Cerebellar cortex (tissue), 1 donor: ENCODE results near the gene CFAP77.

Source experiments
- DNase-seq: peaks from one replicate; pipeline ENCODE4 v3.0.0-alpha.2; 2015; ENCODE audit warnings: low spot score

CFAP77 gene

GRCh38 chr9:132517815-132518550 is 108.0 kb downstream of the CFAP77 start:
- DNase-seq: no peak

DNA sequence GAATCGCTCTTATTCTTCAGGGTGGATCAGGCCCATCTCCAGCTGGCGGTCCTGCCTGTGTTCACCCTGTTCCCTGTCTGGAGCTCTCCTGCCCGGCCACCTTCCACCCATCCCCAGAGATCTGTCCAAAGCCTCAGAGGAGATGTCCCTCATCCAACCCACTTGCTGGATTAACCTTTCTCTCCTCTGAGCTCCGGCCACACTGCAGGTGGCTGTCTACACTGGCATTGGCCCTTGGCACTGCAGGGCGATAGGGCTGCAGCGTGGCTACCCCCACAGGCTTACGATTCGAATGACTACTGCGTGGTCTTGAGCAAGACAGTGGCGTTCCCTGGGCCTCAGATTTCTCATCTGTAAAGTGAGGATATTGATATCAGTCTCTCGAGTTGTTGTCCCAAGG is 108.6 kb downstream of the CFAP77 start:
- no peak for DNase-seq

DNA sequence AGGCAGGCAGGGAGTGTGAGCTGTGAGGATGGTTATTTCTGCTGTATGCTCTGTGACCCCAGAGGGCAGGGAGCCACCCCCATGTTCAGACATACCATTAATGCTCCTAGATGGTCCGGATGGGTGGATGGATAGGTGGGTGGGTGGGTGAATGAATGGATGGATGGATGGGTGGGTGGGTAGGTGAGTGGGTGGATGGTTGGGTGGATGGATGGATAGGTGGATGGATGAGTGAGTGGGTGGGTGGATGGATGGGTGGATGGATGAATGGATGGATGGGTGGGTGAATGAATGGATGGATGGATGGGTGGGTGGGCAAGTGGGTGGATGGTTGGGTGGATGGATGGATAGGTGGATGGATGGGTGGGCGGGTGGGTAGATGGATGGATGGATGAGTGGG is 109.0 kb downstream of the CFAP77 start:
- no peak for DNase-seq

DNA sequence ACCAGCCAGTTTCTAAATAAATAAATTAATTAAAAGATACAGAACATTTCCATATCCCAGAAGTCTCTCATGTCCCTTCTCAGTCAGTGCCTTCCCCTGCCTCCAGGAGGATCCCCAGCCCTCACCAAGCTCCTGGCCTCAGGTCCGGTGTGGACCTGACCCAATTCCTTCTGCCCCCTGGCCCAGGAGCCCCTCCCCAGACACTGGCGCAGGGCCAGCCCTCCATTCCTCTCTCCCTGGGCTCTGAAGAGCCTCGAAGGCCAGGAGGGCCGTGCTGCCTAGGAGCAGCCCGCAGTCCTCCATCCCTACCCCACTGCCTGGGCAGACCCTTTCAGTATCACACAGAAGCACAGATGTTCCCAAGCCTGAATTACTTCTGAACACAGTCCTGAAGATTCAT is 110.6 kb downstream of the CFAP77 start:
- DNase-seq: no peak

DNA sequence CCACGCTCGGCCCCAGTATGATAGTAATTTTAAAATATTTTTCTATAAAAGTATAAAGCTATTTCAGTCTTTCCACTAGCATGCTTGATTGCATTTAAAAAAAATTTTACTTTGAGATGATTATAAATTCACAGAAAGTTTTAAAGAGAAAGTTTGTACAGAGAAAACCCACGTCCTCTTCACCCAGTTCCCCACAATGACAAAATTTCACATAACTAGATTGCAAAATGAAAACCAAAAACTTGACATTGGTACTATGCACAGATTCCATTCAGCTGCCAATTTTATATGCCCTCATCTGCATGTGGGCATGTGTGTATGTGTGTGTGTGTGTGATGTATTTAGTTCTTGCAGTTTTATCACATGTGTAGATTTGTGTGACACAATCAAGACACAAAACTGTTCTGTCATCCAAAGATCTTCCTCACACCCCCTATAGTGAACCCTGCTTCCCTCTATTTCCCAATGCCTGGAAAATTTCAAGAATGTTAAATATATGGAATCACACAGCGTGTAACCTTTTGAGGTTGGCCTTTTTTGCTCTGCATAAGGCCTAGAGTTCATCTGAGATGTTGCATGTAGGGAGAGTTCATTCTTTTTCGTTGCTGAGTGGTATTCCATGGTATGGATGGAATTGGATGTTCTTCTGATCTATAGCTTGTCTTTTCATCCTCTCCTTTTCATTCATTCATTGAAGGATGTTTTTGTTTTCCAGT is 115.5 kb downstream of the CFAP77 start:
- DNase-seq: no peak

DNA sequence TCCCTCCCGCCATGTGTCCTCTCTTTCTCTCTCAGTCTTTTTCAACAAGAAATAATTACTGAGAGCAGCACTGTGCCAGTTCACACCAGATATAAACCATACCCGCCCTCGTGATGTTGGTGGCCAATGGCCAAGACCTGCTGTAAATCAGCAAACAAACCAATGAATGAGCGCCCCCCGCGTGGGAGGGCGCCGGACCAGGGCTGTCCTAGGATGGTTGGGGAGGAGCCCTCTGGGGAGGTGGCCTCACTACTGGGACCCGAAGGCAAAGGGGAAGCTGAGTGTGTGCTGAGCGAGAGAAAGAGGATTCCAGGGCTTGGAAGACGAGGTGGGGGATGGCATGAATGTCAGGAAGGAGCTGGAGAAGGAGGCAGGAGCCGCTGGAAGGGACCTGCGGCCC is 121.2 kb downstream of the CFAP77 start:
- DNase-seq: no peak

DNA sequence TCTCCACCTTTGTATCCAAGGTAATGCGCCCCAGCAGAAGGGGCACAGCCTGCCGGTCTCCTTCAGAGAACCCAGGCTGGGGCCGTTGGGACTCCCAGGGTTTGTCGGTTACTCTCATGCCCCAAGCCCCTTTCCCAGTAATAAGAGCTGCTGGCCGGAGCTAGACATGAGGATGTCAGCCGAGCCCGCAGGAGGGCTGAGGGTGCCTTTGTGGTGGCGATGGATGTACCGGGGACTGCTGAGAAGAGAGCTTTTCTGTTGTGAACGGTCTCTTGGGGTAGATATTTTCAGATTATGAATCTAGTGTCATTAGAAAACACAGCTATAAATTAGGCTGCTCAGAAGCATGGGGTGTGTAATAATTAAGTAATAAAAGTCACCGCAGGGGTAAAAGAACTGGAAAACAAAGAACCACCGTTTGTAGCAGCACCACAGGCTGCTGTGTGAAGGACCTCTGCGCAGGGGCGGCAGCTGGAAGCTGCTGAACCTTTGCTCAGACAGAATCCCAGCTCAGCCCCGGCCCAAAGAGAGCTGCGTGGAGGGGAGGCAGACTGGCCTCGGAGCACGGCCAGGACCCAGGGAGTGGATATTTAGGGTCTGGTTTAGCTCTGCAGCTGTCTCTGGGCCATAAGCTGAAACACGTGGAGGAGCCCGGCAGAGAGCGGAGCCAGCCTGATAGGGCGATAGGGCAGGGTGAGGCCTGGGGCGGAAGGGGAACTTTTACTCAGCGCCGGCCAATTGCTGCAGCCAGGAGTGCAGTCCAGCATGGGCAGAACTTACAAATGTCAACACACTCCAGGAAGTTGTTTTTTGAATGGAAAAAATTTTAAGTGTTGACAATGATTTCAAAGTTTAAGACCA is 121.9 kb downstream of the CFAP77 start:
- DNase-seq: no peak

DNA sequence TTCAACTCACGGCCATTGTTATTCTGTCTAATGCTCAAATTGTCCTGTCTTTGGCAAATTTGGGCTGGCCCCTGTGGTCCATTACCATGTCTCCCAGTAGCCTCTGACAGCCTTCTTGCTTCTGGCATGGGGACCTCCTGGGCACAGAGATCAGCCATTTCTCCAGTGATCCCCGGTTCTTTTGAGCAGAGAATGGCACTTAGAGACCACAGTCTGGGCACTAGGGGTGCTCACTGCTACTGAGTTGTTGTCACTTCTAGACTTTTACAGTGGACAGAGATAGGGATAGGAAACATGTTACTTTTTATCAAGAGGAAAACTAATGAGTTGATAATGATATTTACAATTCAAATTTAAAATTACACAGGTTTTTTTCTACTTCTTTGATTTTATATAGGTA is 124.8 kb downstream of the CFAP77 start:
- DNase-seq: no peak

DNA sequence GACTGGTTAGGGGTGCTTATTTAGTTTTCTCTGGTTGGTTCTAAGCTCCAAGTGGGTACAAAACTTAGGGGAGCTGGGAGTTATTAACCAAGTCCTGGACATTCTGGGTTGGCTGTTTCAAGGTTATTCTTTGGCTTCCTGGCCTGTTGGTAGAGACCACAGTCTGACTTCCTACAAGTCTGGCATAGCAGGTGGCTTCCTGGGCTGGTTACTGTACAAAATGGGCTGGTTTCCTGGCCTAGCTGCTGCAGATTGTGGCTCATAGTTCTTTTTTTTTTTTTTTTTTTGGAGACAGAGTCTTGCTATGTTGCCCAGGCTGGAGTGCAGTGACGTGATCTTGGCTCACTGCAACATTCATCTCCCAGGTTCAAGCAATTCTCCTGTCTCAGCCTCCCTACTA is 126.1 kb downstream of the CFAP77 start:
- DNase-seq: no peak

DNA sequence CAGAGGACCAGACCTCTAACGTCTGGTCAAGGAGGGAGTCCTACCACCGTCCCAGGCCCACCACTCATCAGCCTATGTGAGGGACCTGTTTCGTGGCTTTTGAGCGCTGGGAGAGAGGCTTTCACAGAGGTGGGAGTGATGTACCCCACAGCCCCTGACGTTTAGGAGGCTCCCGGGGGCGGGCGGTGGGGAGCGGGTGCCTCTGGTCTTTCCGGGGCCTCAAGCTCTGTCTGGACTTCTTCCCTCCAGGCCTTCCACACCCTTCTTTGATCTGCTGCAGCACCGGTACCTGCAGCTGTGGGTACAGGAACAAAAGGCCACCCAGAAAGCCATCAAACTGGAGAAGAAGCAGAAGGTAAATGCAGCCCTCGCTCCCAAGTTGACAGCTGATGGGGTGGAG is 127.3 kb downstream of the CFAP77 start:
- DNase-seq: no peak

- no peak for DNase-seq
These were observed 128.1 kb downstream of the CFAP77 start for GRCh38 chr9:132538071-132538470.

DNA sequence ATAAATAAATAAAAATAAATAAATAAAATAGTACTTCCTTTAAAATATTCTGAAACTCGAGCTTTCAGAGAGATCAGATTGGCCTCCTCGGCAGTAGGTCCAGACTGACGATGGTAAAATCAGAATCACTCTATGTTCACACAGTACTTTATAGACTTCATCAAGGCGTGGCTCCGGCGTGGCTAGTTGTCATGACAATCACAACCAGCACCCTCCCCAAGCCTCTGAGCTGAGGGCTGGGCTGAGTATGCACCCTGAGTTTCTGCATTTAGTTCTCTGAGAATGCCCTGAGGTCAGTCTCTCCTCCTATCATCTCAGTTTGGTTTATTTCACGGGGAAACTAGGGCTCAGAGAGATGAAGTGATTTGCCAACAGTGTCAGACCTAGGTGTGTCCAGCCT is 129.1 kb downstream of the CFAP77 start:
- no peak for DNase-seq

DNA sequence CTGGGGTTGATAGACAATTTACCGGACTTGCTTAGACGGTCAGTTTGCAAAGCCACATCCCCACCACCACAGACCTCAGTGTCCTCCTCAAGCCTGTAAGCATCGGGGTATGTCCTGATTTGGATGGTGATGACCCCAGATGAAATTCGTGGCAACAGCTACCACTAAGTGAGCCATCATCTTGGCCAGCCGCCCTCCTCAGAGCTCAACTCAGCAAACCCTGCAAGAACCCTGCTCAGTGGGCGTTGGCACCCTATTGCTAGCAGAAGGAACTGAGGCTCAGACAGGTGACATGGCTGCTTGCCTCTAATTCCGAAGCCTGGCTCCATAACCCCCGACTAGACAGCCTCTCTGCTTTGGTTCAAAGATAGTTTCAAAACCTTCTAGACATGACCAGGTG is 131.0 kb downstream of the CFAP77 start:
- no peak for DNase-seq

- DNase-seq: no peak
These were observed 132.1 kb downstream of the CFAP77 start for GRCh38 chr9:132541870-132542830.

DNA sequence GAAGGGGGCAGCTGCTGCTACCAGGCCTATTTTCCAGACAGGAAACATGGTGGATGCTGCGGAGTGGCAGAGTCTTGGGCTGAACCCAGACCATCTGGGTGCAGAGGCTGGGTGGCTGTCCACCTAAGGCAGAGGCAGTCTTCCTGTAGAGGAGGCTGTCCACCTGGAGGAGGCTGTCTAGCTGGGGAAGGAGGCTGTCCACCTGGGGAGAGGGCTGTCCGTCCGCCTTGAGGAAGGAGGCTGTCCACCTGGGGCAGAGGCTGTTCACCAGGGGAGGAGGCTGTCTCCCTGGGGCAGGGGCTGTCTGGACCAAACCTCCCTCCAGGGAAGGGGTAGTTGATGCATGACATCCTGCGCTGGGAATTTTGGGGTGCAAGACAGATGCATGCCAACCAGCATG is 133.2 kb downstream of the CFAP77 start:
- no peak for DNase-seq

DNA sequence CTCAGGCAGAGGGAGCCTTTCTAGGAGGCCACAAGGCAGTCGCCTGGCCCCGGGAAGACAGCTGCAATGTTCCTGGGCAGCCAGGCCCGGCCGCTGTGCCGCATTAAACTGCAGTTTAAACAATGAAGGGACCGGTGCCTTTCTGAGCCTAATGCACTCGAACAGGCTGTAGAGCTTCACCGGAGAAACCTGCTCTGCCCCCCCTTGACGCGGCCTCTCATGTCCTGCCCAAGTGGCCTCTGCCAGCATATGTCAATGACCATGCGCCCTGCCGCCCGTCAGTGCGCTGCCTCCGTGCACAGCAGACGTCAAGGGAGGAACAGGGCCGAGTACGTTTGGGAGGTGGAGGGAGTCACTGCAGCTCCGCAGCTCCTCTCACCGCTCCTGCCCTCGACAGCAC is 133.9 kb downstream of the CFAP77 start:
- peak; percentile 76 for DNase-seq

- no peak for DNase-seq
These were observed 135.6 kb downstream of the CFAP77 start for GRCh38 chr9:132545578-132545977.

DNA sequence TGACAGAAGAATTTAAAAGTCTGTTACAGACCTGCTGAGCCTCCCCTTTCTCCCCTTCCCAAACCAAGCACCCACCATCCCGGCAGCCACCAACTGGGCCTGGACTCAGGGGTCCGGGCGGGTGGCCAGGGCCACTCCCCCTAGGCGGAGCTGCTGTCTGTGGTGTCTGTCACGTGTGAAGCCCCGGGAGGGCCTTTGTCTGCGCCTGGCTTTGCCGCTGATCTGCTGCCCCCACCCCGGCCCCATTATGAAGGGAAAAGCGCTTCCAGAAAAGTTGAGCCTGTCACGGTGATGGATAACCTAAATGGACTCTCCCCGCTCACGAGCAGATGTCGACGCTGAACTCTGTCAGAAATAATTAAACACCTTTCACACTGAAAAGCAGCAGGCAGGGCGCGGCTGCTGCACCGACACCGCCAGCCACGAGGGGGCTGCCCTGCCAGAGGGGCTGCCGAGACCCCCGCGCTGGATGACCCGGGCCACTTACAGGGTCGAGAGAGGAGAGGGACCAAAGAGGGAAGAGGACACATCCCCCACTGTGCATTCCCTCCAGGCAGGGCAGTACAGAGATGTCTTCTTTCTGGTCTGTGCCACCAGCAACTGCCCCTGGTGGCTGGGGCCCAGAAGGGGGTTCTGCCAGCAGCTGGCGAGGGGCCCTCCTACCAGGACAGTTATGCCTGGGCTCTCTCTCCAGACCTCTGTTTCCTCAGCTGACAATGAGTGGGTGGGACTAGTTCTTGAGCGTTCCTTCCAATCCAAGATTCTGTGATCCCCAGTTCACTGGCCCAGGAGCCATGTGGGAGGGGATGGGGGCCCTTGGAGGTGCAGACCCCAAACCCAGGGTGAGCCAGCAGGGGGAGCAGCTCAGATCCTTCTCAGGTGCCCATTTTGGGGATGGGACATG is 136.4 kb downstream of the CFAP77 start:
- no peak for DNase-seq

- no peak for DNase-seq
These were observed 137.0 kb downstream of the CFAP77 start for GRCh38 chr9:132547052-132547431.

DNA sequence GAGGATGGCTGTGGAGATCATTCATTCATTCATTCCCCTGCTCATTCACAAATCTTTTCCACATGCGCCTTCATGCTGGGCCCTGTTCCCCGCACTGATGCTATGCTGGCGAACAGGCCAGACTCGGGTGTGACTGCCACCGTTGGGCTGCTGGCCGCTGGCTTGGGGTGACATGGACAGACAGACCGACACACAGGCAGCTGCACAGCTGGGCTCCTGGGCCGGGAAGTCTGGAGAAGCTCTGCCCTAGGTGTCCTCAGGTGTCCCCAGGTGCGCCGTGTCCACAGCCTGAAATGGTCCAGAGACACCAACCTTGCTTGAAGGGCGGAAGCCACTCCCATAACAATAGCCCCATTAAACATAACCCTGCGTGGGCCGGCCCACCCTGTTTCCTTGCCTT is 137.4 kb downstream of the CFAP77 start:
- no peak for DNase-seq
